HG03045 (cell line): ENCODE data around the gene KLHL2.
"Not testable (repeated sequence)": the region's sequence is repeated elsewhere in the genome, so short reads cannot be mapped to it uniquely, and the experiment has no call there.

Experiments used
- ATAC-seq: cut with Tn5 transposase; IDR thresholded peaks from one replicate; pipeline ENCODE4 v1.9.1; 2021; ENCODE audit warnings: mild to moderate bottlenecking, moderate library complexity; ENCODE audit not compliant: unreplicated experiment

The KLHL2 gene

GRCh38 chr4:165199722-165200121 lies 7.6 kb upstream of the KLHL2 start:
- no peak for ATAC-seq

- ATAC-seq = no peak
Observed at GRCh38 chr4:165201806-165202205, 5.6 kb upstream of the KLHL2 start.

GRCh38 chr4:165203541-165204461 lies 3.6 kb upstream of the KLHL2 start:
- ATAC-seq = no peak

GRCh38 chr4:165204462-165204830 lies 2.9 kb upstream of the KLHL2 start:
- ATAC-seq = peak; percentile 22

GRCh38 chr4:165207016-165207430 lies 338 bp upstream of the KLHL2 start:
- ATAC-seq = peak; percentile 30

- no peak for ATAC-seq
Observed at GRCh38 chr4:165208221-165208652, 876 bp downstream of the KLHL2 start.

- ATAC-seq = no peak
Observed at GRCh38 chr4:165208741-165209388, 1.5 kb downstream of the KLHL2 start.

- no peak for ATAC-seq
Observed at GRCh38 chr4:165209796-165210195, 2.4 kb downstream of the KLHL2 start.

GRCh38 chr4:165210566-165210965 lies 3.2 kb downstream of the KLHL2 start:
- no peak for ATAC-seq

GRCh38 chr4:165212647-165213046 lies 5.3 kb downstream of the KLHL2 start:
- not testable (repeated sequence) for ATAC-seq

- not testable (repeated sequence) for ATAC-seq
Observed at GRCh38 chr4:165213404-165213803, 6.0 kb downstream of the KLHL2 start.

- not testable (repeated sequence) for ATAC-seq
Observed at GRCh38 chr4:165213991-165214709, 6.8 kb downstream of the KLHL2 start.

- peak; percentile 72 for ATAC-seq
Observed at GRCh38 chr4:165215034-165215751, 7.8 kb downstream of the KLHL2 start.

GRCh38 chr4:165215761-165216487 lies 8.6 kb downstream of the KLHL2 start:
- ATAC-seq = peak; percentile 66

- no peak for ATAC-seq
Observed at GRCh38 chr4:165217325-165217724, 10.0 kb downstream of the KLHL2 start.

- not testable (repeated sequence) for ATAC-seq
Observed at GRCh38 chr4:165221306-165221705, 13.9 kb downstream of the KLHL2 start.

GRCh38 chr4:165221993-165222650 lies 14.8 kb downstream of the KLHL2 start:
- ATAC-seq = not testable (repeated sequence)

GRCh38 chr4:165222651-165222994 lies 15.3 kb downstream of the KLHL2 start:
- ATAC-seq = no peak

- not testable (repeated sequence) for ATAC-seq
Observed at GRCh38 chr4:165227401-165227800, 20.0 kb downstream of the KLHL2 start.
